Measurements from ENCODE around the gene ZNF536. TPM values are rescaled to one million over a fixed set of nuclear protein-coding genes. Genes with fewer than 3 reads are reported as not detected.

ZNF536 gene
- total and polyA plus RNA-seq, 9 donors = 0.13 to 0.52 (median 0.28) TPM; not detected in 4

DNA sequence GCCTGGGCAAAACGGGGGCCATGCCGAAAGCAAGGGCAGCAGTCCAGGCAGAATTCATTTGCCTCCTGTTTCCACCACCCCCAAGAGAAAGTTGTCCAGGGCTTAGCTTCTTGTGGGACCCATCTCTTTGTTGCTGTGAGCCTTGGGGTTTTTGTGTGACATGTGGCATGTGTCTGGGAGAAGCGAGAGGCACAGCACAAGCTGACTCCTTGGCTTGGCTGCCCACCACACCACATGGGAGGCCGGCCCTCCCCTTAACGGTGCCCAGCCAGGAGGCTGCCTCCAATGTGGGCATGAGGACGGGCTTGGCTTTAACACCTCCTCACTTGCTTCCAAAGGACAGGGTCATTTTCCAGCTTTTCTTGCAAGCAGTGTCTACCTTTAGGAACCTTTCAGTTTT, 81.6 kb downstream of the ZNF536 start:
- Histone ChIP-seq H3K27ac (no peak overlapping the region), H3K9me3 (no peaks in the 10 kb centered on the region), H3K27me3 (no peaks in the 10 kb centered on the region), H3K4me1 (ENCODE audit: insufficient read depth) (no peaks in the 10 kb centered on the region), H3K4me3 (no peak overlapping the region), H3K36me3 (no peaks in the 10 kb centered on the region)
- TF ChIP-seq POLR2A (IDR thresholded peaks at IDR 0.05) (no peak), EP300 (IDR thresholded peaks at IDR 0.05) (no peak)
- TF ChIP-seq, protein P1, sequence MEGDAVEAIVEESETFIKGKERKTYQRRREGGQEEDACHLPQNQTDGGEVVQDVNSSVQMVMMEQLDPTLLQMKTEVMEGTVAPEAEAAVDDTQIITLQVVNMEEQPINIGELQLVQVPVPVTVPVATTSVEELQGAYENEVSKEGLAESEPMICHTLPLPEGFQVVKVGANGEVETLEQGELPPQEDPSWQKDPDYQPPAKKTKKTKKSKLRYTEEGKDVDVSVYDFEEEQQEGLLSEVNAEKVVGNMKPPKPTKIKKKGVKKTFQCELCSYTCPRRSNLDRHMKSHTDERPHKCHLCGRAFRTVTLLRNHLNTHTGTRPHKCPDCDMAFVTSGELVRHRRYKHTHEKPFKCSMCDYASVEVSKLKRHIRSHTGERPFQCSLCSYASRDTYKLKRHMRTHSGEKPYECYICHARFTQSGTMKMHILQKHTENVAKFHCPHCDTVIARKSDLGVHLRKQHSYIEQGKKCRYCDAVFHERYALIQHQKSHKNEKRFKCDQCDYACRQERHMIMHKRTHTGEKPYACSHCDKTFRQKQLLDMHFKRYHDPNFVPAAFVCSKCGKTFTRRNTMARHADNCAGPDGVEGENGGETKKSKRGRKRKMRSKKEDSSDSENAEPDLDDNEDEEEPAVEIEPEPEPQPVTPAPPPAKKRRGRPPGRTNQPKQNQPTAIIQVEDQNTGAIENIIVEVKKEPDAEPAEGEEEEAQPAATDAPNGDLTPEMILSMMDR (IDR thresholded peaks at IDR 0.05) = no peak
- DNase-seq = no peak
- intact Hi-C loops (cut with DNase I) = no loop called here
- WGBS, 3 donors = 83 to 95% (median 87%) methylated on average over 6 of the region's 6 CpGs

DNA sequence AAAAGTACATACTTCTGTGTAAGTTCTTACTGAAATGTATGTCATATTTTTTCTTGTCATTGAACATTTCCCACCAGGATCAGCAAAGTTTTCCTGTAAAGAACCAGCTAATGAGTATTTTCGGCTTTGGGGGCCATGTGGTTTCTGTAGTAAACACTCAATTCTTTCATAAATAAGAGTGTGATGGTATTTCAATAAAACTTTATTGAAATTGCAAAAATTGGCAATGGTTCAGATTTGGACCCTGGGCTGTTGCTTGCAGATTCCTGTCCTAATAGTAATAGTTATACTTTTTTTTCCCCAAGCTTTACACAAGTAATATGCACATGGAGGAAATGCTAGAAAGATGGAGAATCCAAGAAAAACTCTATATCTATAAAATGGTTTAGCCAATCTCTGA, 83.7 kb downstream of the ZNF536 start:
- intact Hi-C loops (cut with DNase I) = no loop called here
- Histone ChIP-seq H3K36me3 (no peaks in the 10 kb centered on the region), H3K4me3 (no peak overlapping the region), H3K9me3 (no peaks in the 10 kb centered on the region), H3K27me3 (no peaks in the 10 kb centered on the region), H3K4me1 (ENCODE audit: insufficient read depth) (no peaks in the 10 kb centered on the region), H3K27ac (no peak overlapping the region)
- WGBS, 3 donors = 83 to 92% (median 88%) methylated on average over 1 of the region's 1 CpG
- no peak for DNase-seq
- TF ChIP-seq, protein P1 (IDR thresholded peaks at IDR 0.05) = no peak
- TF ChIP-seq POLR2A (IDR thresholded peaks at IDR 0.05) (no peak), EP300 (IDR thresholded peaks at IDR 0.05) (no peak)

GRCh38 chr19:30457484-30457883, 85.3 kb downstream of the ZNF536 start:
- DNase-seq = no peak

GRCh38 chr19:30459859-30460258, 87.7 kb downstream of the ZNF536 start:
- no peak overlapping the region for H3K27ac ChIP-seq
- no peaks in the 10 kb centered on the region for H3K27me3 ChIP-seq
- no peaks in the 10 kb centered on the region for H3K4me1 ChIP-seq (ENCODE audit: insufficient read depth)
- H3K36me3 ChIP-seq = no peaks in the 10 kb centered on the region
- no peak for DNase-seq
- 88 to 95% (median 89%) methylated on average over 2 of the region's 2 CpGs for WGBS, 3 donors
- TF ChIP-seq EP300 (IDR thresholded peaks at IDR 0.05) (no peak), POLR2A (IDR thresholded peaks at IDR 0.05) (no peak)
- TF ChIP-seq, protein P1 (IDR thresholded peaks at IDR 0.05) = no peak
- H3K9me3 ChIP-seq = no peaks in the 10 kb centered on the region
- intact Hi-C loops (cut with DNase I) = no loop called here
- H3K4me3 ChIP-seq = no peak overlapping the region

More at GRCh38 chr19:30457484-30457883, 85.3 kb downstream of the ZNF536 start:
- 49 to 50% (median 49%) methylated on average over 4 of the region's 4 CpGs for WGBS, 3 donors
- Histone ChIP-seq H3K9me3 (no peaks in the 10 kb centered on the region), H3K4me3 (no peak overlapping the region), H3K36me3 (no peaks in the 10 kb centered on the region), H3K27ac (no peak overlapping the region), H3K27me3 (no peaks in the 10 kb centered on the region), H3K4me1 (ENCODE audit: insufficient read depth) (no peaks in the 10 kb centered on the region)
- intact Hi-C loops (cut with DNase I) = no loop called here
- no peak for TF ChIP-seq POLR2A (IDR thresholded peaks at IDR 0.05)
- TF ChIP-seq, protein P1 (IDR thresholded peaks at IDR 0.05) = no peak
- TF ChIP-seq EP300 (IDR thresholded peaks at IDR 0.05) = no peak

All from ovary (tissue), 9 donors.